Keratinocyte (primary cell): ENCODE results near the gene JPT2. TPM values are rescaled to one million over a fixed set of nuclear protein-coding genes. Genes with fewer than 3 reads are reported as not detected.

ENCODE experiments used
- DNase-seq: peaks from one replicate; pipeline ENCODE4 v3.0.0-alpha.2; 2011; ENCODE audit warnings: low read depth, missing footprints, low spot score
- FAIRE-seq: peaks from 2 replicates; lab custom pipeline; 2011; peaks lifted over from hg19 to GRCh38; lab: Jason Lieb, UNC
- H2AFZ ChIP-seq: 2 replicates; pipeline ENCODE4 v1.6.0; 2012; ENCODE audit warnings: low read length, control low read depth, inconsistent platforms; ENCODE audit not compliant: control insufficient read depth
- H3K27ac ChIP-seq: 2 replicates; pipeline ENCODE4 v1.5.1; 2011; ENCODE audit warnings: low read length; ENCODE audit not compliant: control insufficient read depth, insufficient read depth
- H3K27me3 ChIP-seq: 3 replicates; pipeline ENCODE4 v1.6.0; 2011; ENCODE audit warnings: low read length; ENCODE audit not compliant: control insufficient read depth, insufficient read depth; ENCODE audit errors: extremely low read depth
- H3K36me3 ChIP-seq, 2 experiments: 2 replicates in 1 of 2; 3 replicates in 1 of 2; pipeline ENCODE4 v1.5.1; 2011; ENCODE audit warnings: low read length in 2 of 2, mild to moderate bottlenecking in 1 of 2; ENCODE audit not compliant: control insufficient read depth in 2 of 2, insufficient read depth in 2 of 2; ENCODE audit errors: extremely low read depth in 1 of 2
- H3K4me1 ChIP-seq: 3 replicates; pipeline ENCODE4 v1.5.1; 2011; ENCODE audit warnings: low read length; ENCODE audit not compliant: control insufficient read depth, insufficient read depth; ENCODE audit errors: extremely low read depth
- H3K4me2 ChIP-seq: 3 replicates; pipeline ENCODE4 v1.6.0; 2011; ENCODE audit warnings: low read depth, low read length; ENCODE audit not compliant: control insufficient read depth, insufficient read depth; ENCODE audit errors: extremely low read depth
- H3K4me3 ChIP-seq, 3 experiments: fragments of 200-600 bp in 1 of 3; sonication (generic) in 1 of 3; 2 replicates in 2 of 3; 3 replicates in 1 of 3; pipeline ENCODE4 v1.5.1; 2011 to 2016; ENCODE audit warnings: low read length in 3 of 3, mild to moderate bottlenecking in 3 of 3, control low read depth in 2 of 3, inconsistent platforms in 1 of 3, low read depth in 1 of 3, mixed read lengths in 1 of 3, mixed run types in 1 of 3, moderate library complexity in 1 of 3; ENCODE audit not compliant: control insufficient read depth in 2 of 3, insufficient read depth in 2 of 3; ENCODE audit errors: extremely low read depth in 1 of 3
- H3K79me2 ChIP-seq: 2 replicates; pipeline ENCODE4 v1.6.0; 2012; ENCODE audit warnings: low read length; ENCODE audit not compliant: control insufficient read depth, insufficient read depth
- H3K9ac ChIP-seq: 3 replicates; pipeline ENCODE4 v1.6.0; 2011; ENCODE audit warnings: low read length; ENCODE audit not compliant: control insufficient read depth, insufficient read depth; ENCODE audit errors: extremely low read depth
- H3K9me1 ChIP-seq: 3 replicates; pipeline ENCODE4 v1.6.0; 2011; ENCODE audit warnings: low read length; ENCODE audit not compliant: control insufficient read depth, insufficient read depth; ENCODE audit errors: extremely low read depth
- H3K9me3 ChIP-seq: 2 replicates; pipeline ENCODE4 v1.5.1; 2012; ENCODE audit warnings: low read depth, low read length; ENCODE audit not compliant: control insufficient read depth
- H4K20me1 ChIP-seq: 3 replicates; pipeline ENCODE4 v1.6.0; 2011; ENCODE audit warnings: low read length; ENCODE audit not compliant: control insufficient read depth, insufficient read depth; ENCODE audit errors: extremely low read depth
- EZH2 ChIP-seq: IDR thresholded peaks from one replicate; pipeline ENCODE4 v1.6.1; 2012; ENCODE audit warnings: inconsistent platforms, mild to moderate bottlenecking, low read length, moderate library complexity
- dilution Hi-C: fragments of 300-500 bp; cut with MboI; formaldehyde crosslinking; loops from one replicate; pipeline ENCODE4 v1.7.0; 2020; ENCODE audit warnings: low sequenced_read_pairs; ENCODE audit not compliant: extremely low pct_ligation_motif_present
- polyA plus RNA-seq, 5 experiments: library from polyadenylated mRNA; depleted of rRNA in 3 of 5; stranded (reverse) in 3 of 5; stranded (forward) in 1 of 5; unstranded in 1 of 5; fragments of >200 nt; gene quantifications; 1 replicate in 1 of 5; 2 replicates in 3 of 5; 3 replicates in 1 of 5; pipeline versions ENCODE4 v1.2.1 to v1.2.3, GENCODE V29; 2011 to 2012; ENCODE audit warnings: missing spikeins in 2 of 5, low read depth in 1 of 5, low replicate concordance in 1 of 5
- TF ChIP-seq, protein P1 (sequence below), 3 experiments: IDR thresholded peaks in 1 of 3; conservative IDR thresholded peaks in 1 of 3; optimal IDR thresholded peaks in 1 of 3; 2 replicates in 2 of 3; 3 replicates in 1 of 3; pipeline versions ENCODE3 to v1.5.1; 2011; ENCODE audit warnings: low read length in 3 of 3, mild to moderate bottlenecking in 3 of 3, moderate library complexity in 2 of 3, control low read depth in 1 of 3, inconsistent platforms in 1 of 3; ENCODE audit not compliant: insufficient read depth in 2 of 3; ENCODE audit errors: extremely low read depth in 1 of 3

Gene JPT2
- polyA plus RNA-seq, 1 donor (not counting 4 experiments of a cell fraction or from before 2014, with no cell fraction given) = 166 TPM

DNA sequence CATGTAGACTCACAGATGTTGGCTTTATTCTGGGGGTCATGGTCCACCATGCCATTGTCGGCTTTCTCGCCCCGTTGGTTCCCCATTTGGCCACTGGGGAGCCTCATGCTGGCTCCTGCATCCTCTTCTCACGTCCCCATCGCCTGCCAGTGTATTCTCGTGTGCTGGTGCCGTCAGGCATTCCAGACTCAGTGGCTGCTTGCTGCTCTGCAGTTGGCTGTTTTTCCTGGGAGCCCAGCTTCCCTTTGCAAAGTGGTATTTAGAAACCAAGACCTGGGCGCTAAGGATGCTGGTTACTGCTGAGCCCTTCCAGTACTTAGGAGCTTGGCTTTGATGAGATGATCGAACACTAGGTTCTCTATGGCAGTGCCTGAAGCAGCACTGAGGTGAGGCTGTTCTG is 46.8 kb upstream of the JPT2 start:
- Histone ChIP-seq H3K36me3 (peaks cover 33 to 45% of the 10 kb centered on the region in 2 experiments), H3K27me3 (no peaks in the 10 kb centered on the region), H3K9me1 (no peaks in the 10 kb centered on the region), H3K9me3 (no peaks in the 10 kb centered on the region), H3K4me3 (no peak overlapping the region), H4K20me1 (peaks cover 17% of the 10 kb centered on the region), H3K4me2 (no peak overlapping the region), H3K9ac (no peak overlapping the region), H3K79me2 (peaks cover 63% of the 10 kb centered on the region), H2AFZ (no peak overlapping the region), H3K4me1 (no peaks in the 10 kb centered on the region), H3K27ac (no peak overlapping the region)
- dilution Hi-C loops = no loop called here
- FAIRE-seq = no peak
- DNase-seq = no peak
- TF ChIP-seq EZH2 = no peak
- TF ChIP-seq, protein P1, sequence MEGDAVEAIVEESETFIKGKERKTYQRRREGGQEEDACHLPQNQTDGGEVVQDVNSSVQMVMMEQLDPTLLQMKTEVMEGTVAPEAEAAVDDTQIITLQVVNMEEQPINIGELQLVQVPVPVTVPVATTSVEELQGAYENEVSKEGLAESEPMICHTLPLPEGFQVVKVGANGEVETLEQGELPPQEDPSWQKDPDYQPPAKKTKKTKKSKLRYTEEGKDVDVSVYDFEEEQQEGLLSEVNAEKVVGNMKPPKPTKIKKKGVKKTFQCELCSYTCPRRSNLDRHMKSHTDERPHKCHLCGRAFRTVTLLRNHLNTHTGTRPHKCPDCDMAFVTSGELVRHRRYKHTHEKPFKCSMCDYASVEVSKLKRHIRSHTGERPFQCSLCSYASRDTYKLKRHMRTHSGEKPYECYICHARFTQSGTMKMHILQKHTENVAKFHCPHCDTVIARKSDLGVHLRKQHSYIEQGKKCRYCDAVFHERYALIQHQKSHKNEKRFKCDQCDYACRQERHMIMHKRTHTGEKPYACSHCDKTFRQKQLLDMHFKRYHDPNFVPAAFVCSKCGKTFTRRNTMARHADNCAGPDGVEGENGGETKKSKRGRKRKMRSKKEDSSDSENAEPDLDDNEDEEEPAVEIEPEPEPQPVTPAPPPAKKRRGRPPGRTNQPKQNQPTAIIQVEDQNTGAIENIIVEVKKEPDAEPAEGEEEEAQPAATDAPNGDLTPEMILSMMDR (optimal IDR thresholded peaks at IDR 0.05 in 1 of 3, IDR thresholded peaks at IDR 0.05 in 1 of 3, conservative IDR thresholded peaks at IDR 0.05 in 1 of 3; ENCODE audit: extremely low read depth in 1 of 3, insufficient read depth in 2 of 3, low read length in 3 of 3) = no peak

DNA sequence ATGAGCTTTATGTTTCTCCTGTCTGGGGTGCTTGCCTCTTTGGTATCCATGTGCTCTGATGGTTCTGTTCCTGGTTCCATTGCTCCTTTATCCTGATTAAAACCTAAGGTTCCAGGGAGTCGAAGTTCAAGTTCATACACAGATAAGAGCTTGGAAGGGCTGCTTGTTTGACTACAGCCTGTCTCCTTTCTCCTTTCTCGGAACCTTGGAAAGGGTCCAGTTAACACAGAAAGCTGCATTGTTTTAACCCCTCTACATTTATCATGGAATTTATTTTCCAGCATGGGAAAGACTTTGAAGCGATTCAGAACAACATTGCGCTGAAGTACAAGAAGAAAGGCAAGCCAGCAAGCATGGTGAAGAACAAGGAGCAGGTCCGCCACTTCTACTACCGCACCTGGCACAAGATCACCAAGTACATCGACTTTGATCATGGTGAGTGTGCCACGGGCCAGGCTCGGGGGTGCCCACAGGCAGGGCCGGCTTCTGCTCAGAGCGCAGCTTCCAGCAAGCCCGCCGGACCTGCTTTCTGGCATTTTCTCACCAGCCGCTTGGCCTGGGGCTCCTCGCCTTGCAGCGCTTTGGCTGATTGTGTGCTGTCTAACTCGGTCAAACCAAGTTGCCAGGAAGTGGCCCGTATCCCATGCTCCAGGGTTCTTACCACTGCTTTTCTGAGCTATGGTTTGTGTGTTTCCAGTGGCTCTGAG is 46.0 kb upstream of the JPT2 start:
- no peak overlapping the region for H3K9ac ChIP-seq
- H3K27ac ChIP-seq = no peak overlapping the region
- dilution Hi-C loops = no loop called here
- no peak overlapping the region for H2AFZ ChIP-seq
- TF ChIP-seq, protein P1 (optimal IDR thresholded peaks at IDR 0.05 in 1 of 3, IDR thresholded peaks at IDR 0.05 in 1 of 3, conservative IDR thresholded peaks at IDR 0.05 in 1 of 3; ENCODE audit: extremely low read depth in 1 of 3, insufficient read depth in 2 of 3, low read length in 3 of 3) = no peak
- TF ChIP-seq EZH2 = no peak
- no peak overlapping the region for H3K4me3 ChIP-seq
- DNase-seq = no peak
- H3K4me2 ChIP-seq = no peak overlapping the region
- FAIRE-seq = no peak
- no peaks in the 10 kb centered on the region for H3K9me3 ChIP-seq
- peaks cover 58% of the 10 kb centered on the region for H3K79me2 ChIP-seq
- H3K4me1 ChIP-seq = no peaks in the 10 kb centered on the region
- no peaks in the 10 kb centered on the region for H3K9me1 ChIP-seq
- peaks cover 32 to 44% of the 10 kb centered on the region in 2 experiments for H3K36me3 ChIP-seq
- H3K27me3 ChIP-seq = no peaks in the 10 kb centered on the region
- peaks cover 10% of the 10 kb centered on the region for H4K20me1 ChIP-seq
